ENCODE data around the gene IZUMO3. TPM values are rescaled to one million over a fixed set of nuclear protein-coding genes. Genes with fewer than 3 reads are reported as not detected.

The IZUMO3 gene
- total RNA-seq, 2 donors from 2014 or later, result not detected

DNA sequence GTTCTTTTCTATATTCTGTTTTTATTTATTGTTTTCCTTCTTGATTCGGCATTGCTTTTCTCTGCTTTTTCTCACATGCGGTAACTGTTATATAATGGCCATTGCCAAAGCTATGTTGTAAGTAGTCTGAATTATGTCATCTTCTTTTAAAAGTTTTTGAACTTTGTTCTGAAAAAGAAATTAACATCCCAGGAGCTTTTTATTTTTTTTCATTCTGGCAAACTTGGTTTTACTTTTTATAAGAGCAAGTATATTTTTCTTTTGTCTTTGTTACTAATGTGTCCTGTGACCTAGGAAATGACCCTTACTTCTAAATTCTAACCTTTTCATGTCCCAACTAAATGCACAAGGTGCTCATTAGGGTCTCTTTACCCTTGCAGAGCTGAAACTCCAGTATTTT is 26.7 kb upstream of the IZUMO3 start:
- Histone ChIP-seq H3K36me3 (no peaks in the 10 kb centered on the region), H3K27me3 (replicated peaks; ENCODE audit: insufficient read depth) (no peaks in the 10 kb centered on the region), H3K27ac (no peak overlapping the region), H3K9me3 (no peaks in the 10 kb centered on the region), H3K4me3 (no peak overlapping the region), H3K4me1 (replicated peaks) (no peaks in the 10 kb centered on the region)
- no peak for DNase-seq (ENCODE audit: low spot score)
- no peak for TF ChIP-seq POLR2AphosphoS5 (IDR thresholded peaks at IDR 0.05)
- TF ChIP-seq, protein P1, sequence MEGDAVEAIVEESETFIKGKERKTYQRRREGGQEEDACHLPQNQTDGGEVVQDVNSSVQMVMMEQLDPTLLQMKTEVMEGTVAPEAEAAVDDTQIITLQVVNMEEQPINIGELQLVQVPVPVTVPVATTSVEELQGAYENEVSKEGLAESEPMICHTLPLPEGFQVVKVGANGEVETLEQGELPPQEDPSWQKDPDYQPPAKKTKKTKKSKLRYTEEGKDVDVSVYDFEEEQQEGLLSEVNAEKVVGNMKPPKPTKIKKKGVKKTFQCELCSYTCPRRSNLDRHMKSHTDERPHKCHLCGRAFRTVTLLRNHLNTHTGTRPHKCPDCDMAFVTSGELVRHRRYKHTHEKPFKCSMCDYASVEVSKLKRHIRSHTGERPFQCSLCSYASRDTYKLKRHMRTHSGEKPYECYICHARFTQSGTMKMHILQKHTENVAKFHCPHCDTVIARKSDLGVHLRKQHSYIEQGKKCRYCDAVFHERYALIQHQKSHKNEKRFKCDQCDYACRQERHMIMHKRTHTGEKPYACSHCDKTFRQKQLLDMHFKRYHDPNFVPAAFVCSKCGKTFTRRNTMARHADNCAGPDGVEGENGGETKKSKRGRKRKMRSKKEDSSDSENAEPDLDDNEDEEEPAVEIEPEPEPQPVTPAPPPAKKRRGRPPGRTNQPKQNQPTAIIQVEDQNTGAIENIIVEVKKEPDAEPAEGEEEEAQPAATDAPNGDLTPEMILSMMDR (IDR thresholded peaks at IDR 0.05), result no peak
- no peak for TF ChIP-seq POLR2A (IDR thresholded peaks at IDR 0.05)
- 93% methylated on average over 2 of the region's 2 CpGs for WGBS
- intact Hi-C loops (cut with DNase I), result no loop called here

DNA sequence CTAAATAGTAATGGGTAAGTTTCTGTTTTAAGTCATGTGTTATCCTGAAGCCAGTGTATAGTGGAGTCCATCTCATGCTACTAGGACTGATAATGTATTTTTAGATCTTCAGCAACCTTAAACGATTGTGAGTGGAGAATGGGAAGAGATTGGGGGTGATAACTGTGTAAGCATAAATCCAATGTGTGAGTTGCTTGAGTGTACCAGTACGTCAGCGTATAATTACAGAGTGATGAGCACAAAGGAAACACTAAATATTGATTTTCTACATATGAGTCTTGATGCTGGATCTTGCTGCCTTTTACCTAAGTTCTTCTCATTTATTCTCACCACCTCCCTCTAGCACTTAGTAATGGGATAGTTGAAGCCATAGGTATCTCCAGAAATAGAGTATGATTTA is 16.3 kb upstream of the IZUMO3 start:
- no peak for DNase-seq (ENCODE audit: low spot score)
- 92% methylated on average over 3 of the region's 3 CpGs for WGBS
- Histone ChIP-seq H3K4me1 (replicated peaks) (no peaks in the 10 kb centered on the region), H3K27me3 (replicated peaks; ENCODE audit: insufficient read depth) (no peaks in the 10 kb centered on the region), H3K27ac (no peak overlapping the region), H3K9me3 (no peaks in the 10 kb centered on the region), H3K36me3 (no peaks in the 10 kb centered on the region), H3K4me3 (no peak overlapping the region)
- TF ChIP-seq POLR2A (IDR thresholded peaks at IDR 0.05) (no peak), POLR2AphosphoS5 (IDR thresholded peaks at IDR 0.05) (no peak)
- TF ChIP-seq, protein P1 (IDR thresholded peaks at IDR 0.05), result no peak
- intact Hi-C loops (cut with DNase I), result no loop called here

DNA sequence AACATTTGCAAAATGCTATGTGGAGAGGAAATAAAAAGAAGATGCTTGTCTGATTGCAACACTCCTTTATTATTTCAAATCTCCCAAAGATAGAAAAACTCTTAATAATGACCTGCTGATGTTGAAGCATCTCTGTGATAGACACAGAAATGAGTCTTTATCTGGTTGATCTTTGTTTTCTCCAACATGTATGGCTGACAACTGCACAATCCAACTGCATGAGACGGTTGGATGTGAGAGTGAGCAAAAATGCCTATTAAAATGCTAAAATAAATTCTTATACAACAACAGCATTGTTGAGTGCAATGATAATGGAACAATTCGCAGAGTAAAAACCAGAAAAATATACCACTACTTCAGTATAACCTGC is 7.5 kb upstream of the IZUMO3 start:
- intact Hi-C loops (cut with DNase I), result no loop called here
- Histone ChIP-seq H3K9me3 (no peaks in the 10 kb centered on the region), H3K4me3 (no peak overlapping the region), H3K27ac (no peak overlapping the region), H3K36me3 (no peaks in the 10 kb centered on the region), H3K27me3 (replicated peaks; ENCODE audit: insufficient read depth) (no peaks in the 10 kb centered on the region), H3K4me1 (replicated peaks) (no peaks in the 10 kb centered on the region)
- no peak for TF ChIP-seq POLR2A (IDR thresholded peaks at IDR 0.05)
- no peak for TF ChIP-seq POLR2AphosphoS5 (IDR thresholded peaks at IDR 0.05)
- TF ChIP-seq, protein P1 (IDR thresholded peaks at IDR 0.05), result no peak
- 74% methylated on average over 2 of the region's 2 CpGs for whole genome bisulfite sequencing
- no peak for DNase-seq (ENCODE audit: low spot score)

DNA sequence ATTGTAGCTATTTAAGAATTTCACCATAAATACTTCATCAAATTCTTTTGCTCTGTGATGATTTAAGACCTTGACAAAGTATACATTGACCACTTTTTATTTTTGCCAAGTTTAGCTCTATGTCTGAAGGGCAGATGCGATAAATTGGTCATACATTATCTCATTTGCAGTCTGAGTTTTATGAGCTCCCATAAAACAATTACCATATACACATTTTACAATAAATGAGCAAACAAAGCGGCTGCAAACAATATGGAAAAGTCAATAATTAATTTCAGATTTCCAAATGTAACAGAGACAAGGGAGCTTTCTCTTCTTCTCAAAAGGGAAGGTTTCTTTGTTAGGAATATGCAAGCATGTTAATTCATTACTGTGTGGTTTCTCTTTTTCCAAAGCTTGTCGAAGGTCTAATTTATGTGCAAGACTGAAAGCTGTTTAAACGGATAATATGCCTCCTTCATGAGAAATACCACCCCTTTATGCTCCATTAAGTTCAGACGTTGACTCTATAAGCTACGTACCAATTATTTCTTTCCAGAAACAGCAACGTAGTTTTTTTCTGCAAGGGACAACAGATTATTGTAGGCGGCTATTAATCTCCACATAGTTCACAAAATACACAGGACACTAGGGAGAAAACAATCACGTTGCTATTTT is 7.0 kb upstream of the IZUMO3 start:
- DNase-seq (ENCODE audit: low spot score), result no peak
- Histone ChIP-seq H3K36me3 (no peaks in the 10 kb centered on the region), H3K4me1 (replicated peaks) (no peaks in the 10 kb centered on the region), H3K27ac (no peak overlapping the region), H3K4me3 (no peak overlapping the region), H3K9me3 (no peaks in the 10 kb centered on the region), H3K27me3 (replicated peaks; ENCODE audit: insufficient read depth) (no peaks in the 10 kb centered on the region)
- intact Hi-C loops (cut with DNase I), result no loop called here
- WGBS, result 29% methylated on average over 9 of the region's 9 CpGs
- TF ChIP-seq POLR2A (IDR thresholded peaks at IDR 0.05) (no peak), POLR2AphosphoS5 (IDR thresholded peaks at IDR 0.05) (no peak)
- TF ChIP-seq, protein P1 (IDR thresholded peaks at IDR 0.05), result no peak

DNA sequence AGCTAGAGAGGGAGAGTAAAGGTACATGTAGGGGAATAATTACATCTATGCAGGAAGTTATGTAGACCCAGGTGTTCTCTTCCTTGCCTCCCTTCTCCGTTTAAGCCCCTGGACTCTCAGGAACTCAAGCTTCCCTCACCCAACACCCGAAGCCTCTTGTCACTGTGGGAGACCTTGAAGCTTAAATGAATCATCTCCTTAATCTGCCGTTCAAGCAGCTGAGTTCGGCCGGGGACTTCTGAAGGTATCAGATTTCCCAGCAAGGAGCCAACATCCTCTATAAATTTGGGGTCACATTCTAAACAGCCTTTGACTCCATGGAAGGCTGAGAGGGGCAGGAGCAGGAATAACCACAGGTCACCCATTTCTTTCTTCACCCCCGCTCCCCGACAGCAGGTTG is 412 bp downstream of the IZUMO3 start:
- Histone ChIP-seq H3K36me3 (no peaks in the 10 kb centered on the region), H3K9me3 (no peaks in the 10 kb centered on the region), H3K4me1 (replicated peaks) (no peaks in the 10 kb centered on the region), H3K27me3 (replicated peaks; ENCODE audit: insufficient read depth) (no peaks in the 10 kb centered on the region), H3K27ac (no peak overlapping the region), H3K4me3 (no peak overlapping the region)
- WGBS, result 51% methylated on average over 7 of the region's 7 CpGs
- TF ChIP-seq POLR2AphosphoS5 (IDR thresholded peaks at IDR 0.05) (no peak), POLR2A (IDR thresholded peaks at IDR 0.05) (no peak)
- TF ChIP-seq, protein P1 (IDR thresholded peaks at IDR 0.05), result no peak
- no peak for DNase-seq (ENCODE audit: low spot score)
- intact Hi-C loops (cut with DNase I), result no loop called here
